GM21528 (cell line): ENCODE measurements around the gene NDUFS8.

Experiments
- ATAC-seq: cut with Tn5 transposase; IDR thresholded peaks from one replicate; pipeline ENCODE4 v1.9.1; 2021; ENCODE audit warnings: mild to moderate bottlenecking, moderate library complexity; ENCODE audit not compliant: unreplicated experiment, low FRiP score

The NDUFS8 gene

DNA sequence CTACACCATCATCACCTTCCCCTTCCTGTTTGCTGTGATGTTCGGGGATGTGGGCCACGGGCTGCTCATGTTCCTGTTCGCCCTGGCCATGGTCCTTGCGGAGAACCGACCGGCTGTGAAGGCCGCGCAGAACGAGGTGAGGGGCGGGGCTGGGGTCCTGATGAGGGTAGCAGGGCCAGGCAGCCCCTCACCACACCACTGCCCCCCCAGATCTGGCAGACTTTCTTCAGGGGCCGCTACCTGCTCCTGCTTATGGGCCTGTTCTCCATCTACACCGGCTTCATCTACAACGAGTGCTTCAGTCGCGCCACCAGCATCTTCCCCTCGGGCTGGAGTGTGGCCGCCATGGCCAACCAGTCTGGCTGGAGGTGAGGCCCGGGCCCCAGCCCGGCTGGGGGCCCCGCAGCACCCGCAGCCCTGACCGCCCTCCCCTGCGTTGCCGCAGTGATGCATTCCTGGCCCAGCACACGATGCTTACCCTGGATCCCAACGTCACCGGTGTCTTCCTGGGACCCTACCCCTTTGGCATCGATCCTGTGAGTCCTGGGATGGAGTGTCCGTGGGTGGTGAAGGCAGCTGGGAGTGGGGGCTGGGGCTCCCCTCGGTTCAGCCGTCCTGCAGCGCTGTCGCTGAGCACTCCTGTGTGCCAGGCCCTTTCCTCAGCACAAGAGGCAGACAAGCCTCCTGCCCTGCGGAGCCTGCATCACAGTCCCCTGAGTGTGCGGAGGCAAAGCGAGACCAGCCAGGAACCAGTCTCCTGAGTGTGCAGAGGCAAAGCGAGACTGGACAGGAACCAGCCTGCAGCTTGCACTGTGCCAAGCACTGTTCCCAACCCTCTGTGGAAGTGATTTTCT is 17.2 kb downstream of the NDUFS8 start:
- no peak for ATAC-seq

DNA sequence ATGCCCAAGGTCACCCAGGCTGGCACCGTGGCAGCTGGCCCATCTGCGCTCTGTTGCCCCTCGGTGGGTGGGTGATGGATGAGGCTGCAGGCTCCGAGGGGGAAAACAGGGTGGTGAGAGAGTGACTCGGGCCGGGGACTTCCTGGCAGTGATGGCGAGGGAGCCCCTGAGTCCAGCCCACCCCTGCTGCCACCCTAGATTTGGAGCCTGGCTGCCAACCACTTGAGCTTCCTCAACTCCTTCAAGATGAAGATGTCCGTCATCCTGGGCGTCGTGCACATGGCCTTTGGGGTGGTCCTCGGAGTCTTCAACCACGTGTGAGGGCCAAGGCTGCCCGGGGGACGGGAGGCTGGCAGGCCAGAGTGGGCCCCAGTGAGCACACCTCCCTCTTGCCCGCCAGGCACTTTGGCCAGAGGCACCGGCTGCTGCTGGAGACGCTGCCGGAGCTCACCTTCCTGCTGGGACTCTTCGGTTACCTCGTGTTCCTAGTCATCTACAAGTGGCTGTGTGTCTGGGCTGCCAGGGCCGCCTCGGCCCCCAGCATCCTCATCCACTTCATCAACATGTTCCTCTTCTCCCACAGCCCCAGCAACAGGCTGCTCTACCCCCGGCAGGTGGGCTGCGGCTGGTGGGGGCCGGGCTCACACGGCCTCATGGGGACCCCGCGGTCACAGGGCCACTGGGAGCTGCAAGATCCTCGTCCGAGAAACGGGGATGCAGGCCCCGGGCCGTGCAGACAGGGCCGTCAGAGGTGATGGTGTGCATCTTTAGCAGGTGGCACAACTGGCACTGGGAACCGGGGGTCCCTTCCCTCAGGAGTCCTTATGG is 18.4 kb downstream of the NDUFS8 start:
- ATAC-seq: no peak

DNA sequence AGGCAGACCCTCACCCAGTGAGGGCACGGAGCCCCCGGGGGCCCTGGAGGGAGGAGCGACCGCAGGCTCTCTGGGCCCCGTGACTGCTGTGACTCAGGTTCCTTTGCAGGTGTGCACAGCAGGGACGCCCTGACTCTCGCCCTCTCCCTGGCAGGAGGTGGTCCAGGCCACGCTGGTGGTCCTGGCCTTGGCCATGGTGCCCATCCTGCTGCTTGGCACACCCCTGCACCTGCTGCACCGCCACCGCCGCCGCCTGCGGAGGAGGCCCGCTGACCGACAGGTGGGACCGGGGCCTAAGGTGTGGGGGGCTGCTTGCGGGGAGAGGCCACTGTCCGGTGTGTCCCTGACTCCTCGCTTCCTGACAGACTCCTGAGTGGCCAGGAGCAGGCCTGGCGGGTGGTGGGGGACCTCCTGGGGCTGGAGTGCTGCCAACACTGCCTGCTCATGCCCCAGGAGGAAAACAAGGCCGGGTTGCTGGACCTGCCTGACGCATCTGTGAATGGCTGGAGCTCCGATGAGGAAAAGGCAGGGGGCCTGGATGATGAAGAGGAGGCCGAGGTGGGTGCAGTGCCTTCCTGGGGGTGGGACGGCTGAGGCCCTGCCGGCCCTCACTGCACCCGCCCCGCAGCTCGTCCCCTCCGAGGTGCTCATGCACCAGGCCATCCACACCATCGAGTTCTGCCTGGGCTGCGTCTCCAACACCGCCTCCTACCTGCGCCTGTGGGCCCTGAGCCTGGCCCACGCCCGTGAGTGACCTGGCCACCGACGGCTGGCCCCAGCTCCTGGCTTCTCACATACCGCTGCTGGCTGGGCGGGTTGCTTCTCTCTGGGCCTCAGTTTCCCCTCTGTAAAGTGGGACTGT is 19.3 kb downstream of the NDUFS8 start:
- ATAC-seq: no peak

DNA sequence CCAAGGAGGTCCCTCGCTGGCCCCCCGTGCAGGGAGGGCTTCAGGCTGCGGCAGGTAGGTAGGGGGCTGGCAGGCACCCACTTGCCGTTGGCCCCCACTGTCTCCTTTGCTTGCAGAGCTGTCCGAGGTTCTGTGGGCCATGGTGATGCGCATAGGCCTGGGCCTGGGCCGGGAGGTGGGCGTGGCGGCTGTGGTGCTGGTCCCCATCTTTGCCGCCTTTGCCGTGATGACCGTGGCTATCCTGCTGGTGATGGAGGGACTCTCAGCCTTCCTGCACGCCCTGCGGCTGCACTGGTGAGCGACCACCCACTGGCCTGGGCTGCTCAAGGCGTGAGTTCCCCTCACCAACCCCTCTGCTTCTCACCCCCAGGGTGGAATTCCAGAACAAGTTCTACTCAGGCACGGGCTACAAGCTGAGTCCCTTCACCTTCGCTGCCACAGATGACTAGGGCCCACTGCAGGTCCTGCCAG is 19.9 kb downstream of the NDUFS8 start:
- no peak for ATAC-seq

DNA sequence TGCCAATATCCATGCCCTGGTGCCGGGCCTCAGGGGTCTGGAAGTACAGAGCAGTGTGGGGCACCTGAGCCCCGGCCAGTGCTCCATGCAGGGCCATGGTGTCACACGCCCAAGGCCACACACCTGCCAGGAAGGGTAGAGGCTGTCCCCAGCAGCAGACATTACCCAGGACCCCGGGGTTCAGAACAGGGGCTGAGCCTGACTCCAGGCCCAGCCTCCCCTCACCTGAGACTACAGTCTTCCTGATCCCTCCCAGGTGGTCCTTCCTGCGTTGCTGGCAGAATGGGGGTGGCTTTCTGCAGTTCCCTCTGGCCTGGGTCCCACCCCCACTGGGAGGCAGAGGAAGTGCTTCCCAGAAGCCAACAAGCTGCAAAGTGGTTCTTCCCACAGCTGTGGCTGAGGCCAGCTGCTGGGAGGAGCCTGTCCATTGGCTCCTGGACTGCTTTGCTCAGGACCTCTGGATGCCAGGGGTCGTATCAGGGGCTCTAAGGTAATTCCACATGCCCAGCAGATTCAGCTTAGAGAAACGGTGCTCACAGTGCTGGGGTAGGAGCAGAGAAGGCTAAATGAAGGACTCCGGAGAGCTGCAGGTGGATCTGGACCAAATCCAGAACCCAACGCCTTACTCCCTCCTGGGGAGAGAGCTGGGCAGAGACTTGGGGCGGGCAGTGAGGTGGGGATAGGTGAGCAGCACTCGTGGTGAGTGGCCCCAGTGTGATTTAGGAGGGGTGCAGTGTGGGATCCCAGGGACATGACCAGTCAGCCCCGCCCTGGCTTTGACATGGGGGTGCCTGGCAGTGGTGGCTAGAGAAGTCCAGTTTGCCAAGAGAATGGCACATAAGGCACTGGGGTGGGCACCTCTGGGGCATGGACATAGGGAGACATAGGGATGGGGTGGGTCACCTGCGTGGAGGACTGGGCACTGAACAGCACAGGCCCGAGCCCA is 21.0 kb downstream of the NDUFS8 start:
- no peak for ATAC-seq

DNA sequence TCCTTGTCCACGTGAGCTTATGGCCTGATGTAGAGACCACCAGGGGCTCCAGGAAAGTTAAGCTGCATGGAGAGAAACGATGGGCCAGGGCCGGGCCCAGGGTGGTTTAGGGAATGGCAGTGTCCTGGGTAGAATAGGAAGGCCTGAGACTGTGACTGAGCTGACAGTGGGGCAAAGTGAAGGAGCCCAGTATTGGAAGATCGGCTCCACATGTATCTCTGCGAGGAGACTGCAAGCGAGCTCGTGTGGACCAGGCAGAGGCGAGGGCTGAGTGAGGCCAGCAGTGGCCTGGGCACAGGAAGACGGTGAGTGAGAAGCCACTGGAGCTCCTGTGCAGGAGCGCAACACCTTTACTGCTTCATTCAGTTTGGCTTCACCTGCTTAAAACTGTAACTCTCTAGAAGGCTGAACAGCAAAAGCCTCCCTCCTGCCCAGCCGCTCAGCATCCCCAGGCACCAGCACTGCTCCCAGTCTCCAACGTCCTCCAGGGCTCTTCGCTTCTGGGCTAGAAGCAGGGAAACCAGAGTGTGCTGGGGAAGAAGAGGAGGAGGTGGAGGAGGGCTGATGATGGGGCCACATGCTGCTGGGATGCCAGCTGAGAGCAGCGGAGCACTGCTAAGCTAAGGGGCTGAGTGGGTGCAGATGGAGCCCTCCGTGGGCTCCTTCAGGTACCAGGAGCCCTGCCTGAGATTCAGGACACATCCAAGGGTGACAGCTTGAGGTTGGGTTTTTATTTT is 21.8 kb downstream of the NDUFS8 start:
- no peak for ATAC-seq

DNA sequence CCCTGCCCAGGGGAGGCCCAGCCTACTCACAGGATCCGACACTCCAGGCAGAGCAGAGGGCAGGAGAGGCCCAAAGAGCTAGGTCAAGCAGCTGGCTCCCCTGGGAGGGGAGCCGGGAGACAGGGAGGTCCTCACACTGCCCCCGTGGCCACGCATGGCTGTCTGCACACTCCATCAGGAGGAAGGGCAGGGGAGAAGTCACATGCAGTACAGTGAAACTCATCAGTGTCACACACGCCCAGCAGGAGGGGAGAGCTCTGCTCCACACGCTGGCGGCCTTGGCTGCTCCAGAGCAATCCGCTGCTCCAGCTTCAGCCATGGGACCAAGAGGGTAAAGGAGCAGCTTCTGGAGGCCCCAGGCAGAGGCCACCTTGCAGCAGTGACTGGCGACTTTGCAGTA is 22.6 kb downstream of the NDUFS8 start:
- no peak for ATAC-seq

DNA sequence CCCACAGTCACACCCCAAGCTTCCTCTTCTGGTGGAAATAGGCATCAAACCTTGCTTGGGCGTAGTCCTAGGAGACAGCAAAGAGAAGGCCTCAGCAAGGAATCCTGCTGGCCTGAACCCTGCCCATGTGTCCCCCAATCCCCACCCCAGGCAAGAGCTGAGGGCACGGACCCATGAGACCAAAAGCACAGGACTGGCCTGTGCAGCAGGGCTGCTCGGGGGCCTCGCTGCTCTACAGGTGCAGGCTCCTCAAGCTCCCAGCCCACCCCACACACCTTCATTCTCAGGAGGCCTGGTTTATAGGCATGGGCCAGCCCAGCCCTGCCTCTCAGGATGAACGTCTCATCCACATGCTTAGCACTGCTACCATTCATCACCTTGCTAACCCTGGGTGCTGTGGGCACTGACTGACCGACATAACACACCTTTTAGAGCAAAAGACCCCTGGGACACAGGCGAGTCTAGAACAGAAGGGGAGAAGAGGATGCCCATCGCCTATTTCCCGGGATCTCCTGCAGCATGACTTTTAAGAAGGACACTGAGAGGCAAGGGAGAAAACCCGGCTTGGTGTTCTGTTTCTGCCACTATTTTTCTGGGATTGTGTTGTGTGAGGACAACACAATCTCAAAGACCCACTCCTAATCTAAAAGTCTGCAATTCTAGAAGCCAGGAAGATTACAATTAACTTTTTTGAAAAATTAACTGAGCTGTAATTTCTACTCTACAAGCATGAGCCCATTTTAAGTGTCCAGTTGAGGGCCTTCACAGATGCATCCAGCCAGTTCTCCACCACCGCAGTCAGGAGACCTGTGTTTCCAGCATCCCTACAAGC is 23.7 kb downstream of the NDUFS8 start:
- ATAC-seq: no peak

DNA sequence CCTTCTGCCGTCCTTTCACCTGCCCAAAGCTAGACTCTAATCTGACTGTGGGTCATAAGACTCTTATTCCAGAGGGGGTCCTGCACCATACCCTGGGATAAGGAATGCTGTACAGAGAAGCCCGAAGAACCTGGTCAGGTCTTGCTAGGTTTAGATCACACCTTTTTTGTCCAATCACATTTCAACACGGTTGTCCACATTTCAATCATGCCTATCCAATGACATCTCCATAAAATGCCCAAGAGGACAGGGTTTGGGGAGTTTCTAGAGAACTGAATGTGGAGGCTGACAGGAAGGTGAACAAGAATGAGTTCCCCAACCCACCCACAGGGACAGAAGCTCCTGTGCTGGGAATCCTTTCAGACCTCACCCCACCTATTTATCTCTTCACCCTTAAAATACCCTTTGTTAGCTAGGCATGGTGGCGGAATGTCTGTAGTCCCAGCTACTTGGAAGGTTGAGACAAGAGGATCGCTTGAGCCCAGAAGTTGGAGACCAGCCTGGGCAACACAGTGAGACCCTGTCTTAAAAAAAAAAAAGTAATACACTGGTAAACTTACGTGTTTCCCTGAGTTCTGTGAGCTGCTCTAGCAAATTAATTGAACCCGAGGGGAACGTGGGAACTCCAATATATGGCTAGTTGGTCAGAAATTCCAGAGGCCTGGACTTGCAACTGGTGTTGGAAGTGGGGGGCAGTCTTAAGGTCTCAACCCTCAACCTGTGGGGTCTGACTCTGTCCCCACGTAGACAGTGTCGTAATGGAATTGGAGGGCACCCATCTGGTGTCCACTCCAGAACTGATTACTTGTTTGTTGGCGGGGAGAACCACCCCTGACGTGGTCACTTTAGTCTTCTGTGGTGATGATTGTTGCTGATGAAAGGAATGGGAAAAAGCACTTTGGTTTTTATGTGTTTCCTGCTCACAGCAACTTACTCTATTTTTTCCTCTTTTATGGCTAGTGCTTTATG is 26.1 kb downstream of the NDUFS8 start:
- ATAC-seq: no peak

DNA sequence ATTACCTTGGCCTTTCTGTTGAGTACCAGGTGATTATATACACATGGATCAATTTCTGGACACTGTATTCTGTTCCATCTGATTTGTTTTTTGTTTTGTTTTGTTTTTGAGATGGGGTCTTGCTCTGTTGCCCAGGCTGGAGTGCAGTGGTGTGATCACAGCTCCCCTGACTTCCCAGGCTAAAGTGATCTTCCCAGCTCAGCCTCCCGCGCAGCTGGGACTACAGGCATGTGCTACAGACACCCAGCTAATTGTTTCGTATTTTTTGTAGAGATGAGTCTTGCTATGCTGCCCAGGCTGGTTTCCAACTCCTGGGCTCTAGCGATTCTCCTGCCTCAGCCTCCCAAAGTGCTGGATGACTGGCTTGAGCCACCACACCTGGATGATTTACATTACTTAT is 27.3 kb downstream of the NDUFS8 start:
- no peak for ATAC-seq

DNA sequence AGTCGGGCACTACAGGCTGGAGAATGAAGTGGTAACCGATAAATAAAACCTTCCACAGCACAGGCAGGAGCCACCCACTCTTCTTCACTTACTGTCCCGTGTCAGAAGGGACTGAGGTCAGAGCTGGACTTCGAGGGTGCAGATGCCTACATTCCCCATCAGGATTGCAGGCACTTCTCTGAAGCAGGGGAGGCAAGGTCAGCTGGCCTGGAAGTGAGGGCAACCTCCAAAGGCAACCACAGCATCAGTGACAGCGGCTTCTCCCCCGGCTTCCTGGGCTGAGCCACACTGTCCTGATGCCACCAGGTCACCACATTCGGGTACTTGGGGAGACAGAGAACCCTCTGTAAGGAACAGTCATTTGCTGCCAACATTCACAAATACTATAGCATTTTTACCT is 31.0 kb downstream of the NDUFS8 start:
- ATAC-seq: no peak

DNA sequence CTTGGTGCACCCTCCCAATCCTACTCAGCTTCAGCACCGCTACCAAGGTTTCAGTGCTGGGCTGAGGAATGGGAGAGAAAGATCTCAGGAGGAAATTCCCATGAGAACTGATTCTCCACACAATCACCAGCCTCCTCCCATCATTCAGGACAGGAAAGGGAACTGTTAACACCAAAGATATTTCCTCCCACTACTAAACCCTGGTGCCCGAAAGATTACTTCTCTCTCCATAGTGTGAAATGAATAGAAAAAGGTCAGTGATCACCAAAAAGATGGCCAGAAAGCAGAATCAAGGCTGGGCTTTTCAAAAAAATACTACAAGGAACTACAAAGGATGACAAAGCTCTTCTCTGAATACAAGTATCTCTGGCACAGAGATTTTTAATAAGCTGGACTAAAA is 34.4 kb downstream of the NDUFS8 start:
- ATAC-seq: no peak

DNA sequence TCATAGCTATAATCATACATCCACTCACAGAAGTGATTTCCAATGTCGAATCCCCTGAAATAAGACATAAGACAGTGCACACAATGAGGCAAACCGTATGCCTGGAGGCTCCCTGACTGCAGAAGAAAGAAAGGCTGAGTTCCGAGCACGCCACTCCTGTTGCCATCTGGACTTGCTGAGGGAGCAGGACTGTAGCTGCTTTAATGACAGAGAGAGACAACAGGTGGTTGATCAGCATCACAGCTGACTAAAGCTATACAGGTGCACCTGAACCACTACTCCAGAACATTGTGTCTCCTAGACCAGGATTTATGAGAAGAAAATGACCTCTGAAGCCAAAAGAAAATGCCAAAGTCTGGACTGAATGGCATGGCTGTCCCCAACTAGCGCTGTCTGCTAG is 35.4 kb downstream of the NDUFS8 start:
- ATAC-seq: no peak

DNA sequence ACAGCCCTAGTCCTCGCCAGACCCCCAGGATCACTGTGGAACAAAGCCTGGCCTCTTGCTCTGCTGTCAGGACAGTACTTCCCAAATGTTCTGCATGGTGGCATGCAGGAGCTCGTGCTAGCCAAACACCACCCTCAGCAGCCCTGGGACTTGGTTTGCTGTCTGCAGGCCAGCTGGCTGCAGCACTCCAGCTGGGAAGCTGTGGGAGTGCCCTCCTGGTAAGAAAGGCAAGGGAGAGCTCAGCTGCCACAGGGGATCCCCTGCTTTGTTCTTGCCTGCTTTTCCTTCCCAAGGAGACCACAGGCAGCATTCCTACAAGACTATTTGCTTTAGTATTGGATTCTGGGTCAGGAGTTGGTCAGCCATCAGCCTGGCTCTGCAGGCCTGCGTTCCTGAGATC is 36.3 kb downstream of the NDUFS8 start:
- no peak for ATAC-seq

DNA sequence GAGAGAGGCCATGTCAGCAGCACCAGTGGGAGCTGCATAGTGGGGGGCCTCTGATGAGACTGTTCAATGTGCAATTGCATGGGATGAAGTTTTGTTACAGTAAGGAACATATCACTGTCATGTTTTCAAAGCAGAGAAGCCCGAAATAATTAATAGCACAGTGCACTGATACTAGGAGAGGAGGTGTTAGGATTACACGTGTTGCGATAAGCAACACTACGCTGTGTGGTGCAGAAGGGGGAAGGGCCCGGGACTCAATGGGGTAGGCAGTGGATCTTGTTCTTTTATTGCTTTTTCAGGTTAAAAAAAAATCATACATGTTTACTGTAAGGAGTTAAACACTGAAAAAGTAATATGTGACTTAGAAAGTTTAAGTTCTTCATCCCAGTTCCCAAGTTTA is 37.5 kb downstream of the NDUFS8 start:
- ATAC-seq: no peak

DNA sequence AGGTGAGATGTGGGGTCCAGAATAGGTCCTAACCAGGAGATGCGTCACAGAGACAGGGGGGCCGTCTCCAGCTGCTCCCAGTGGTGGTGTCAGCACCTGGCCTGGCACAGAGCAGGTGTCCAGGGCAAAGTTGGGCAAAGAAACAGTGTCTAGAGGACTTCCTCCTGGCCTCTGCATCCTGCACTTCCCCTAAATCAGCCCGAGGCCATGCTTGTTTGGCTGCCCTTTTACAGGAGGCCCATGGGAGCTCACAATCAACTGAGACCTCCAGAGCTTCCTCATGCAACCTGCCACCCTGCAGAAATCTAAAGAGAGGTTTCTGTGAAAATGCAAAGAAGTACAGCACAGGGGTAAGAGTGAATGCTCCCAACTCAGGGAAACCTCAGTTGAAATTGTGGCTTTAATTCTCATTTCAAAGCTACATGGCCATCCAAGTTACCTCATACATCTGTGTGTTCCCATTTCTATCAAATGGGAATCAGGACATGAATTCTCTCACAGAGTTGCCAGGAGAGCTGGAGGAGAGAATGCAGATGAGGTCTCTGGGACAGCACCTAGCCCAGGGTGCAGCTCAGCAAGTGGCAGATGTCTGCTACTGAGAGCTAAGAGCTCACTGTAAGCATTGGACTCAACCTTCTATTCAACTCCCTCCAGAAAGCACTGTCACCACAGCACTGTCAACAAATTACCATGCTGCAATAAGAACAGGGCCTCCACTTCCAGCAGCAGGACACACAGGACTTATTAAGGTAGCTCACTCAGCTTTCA is 41.0 kb downstream of the NDUFS8 start:
- no peak for ATAC-seq
